ENCODE data around the gene GATC. TPM values are rescaled to one million over a fixed set of nuclear protein-coding genes. Genes with fewer than 3 reads are reported as not detected.
"Not testable (repeated sequence)": the region's sequence is repeated elsewhere in the genome, so short reads cannot be mapped to it uniquely, and the experiment has no call there.

GATC gene
- total RNA-seq, 1 donor from 2014 or later: 38.8 TPM

- Mint-ChIP-seq H3K36me3 (ENCODE audit: low read depth) (peaks cover 4% of the 10 kb centered on the region), H3K4me1 (ENCODE audit: low read depth) (no peaks in the 10 kb centered on the region), H3K4me3 (no peak overlapping the region), H3K27ac (no peak overlapping the region), H3K9me3 (no peaks in the 10 kb centered on the region), H3K27me3 (ENCODE audit: insufficient read depth) (no peaks in the 10 kb centered on the region)
- no peak for DNase-seq (ENCODE audit: low spot score)
- intact Hi-C loops (cut with micrococcal nuclease): no loop called here
Observed at GRCh38 chr12:120481022-120481767, 35.0 kb downstream of the GATC start.

- H3K9me3 Mint-ChIP-seq: no peaks in the 10 kb centered on the region
- peaks cover 6% of the 10 kb centered on the region for H3K36me3 Mint-ChIP-seq (ENCODE audit: low read depth)
- H3K4me1 Mint-ChIP-seq (ENCODE audit: low read depth): no peaks in the 10 kb centered on the region
- no peak overlapping the region for H3K4me3 Mint-ChIP-seq
- no peak overlapping the region for H3K27ac Mint-ChIP-seq
- intact Hi-C loops (cut with micrococcal nuclease): no loop called here
- no peak for DNase-seq (ENCODE audit: low spot score)
- H3K27me3 Mint-ChIP-seq (ENCODE audit: insufficient read depth): no peaks in the 10 kb centered on the region
Observed at GRCh38 chr12:120483621-120484020, 37.4 kb downstream of the GATC start.

- Mint-ChIP-seq H3K27me3 (ENCODE audit: insufficient read depth) (no peaks in the 10 kb centered on the region), H3K27ac (no peak overlapping the region), H3K9me3 (no peaks in the 10 kb centered on the region), H3K4me3 (no peak overlapping the region), H3K36me3 (ENCODE audit: low read depth) (peaks cover 6% of the 10 kb centered on the region), H3K4me1 (ENCODE audit: low read depth) (peaks cover 4% of the 10 kb centered on the region)
- intact Hi-C loops (cut with micrococcal nuclease): no loop called here
- no peak for DNase-seq (ENCODE audit: low spot score)
Observed at GRCh38 chr12:120485961-120486881, 40.0 kb downstream of the GATC start.

- H3K27ac Mint-ChIP-seq; H3K4me3 Mint-ChIP-seq; H3K9me3 Mint-ChIP-seq; intact Hi-C loops (cut with micrococcal nuclease); H3K27me3 Mint-ChIP-seq (ENCODE audit: insufficient read depth); H3K4me1 Mint-ChIP-seq (ENCODE audit: low read depth); H3K36me3 Mint-ChIP-seq (ENCODE audit: low read depth); DNase-seq (ENCODE audit: low spot score): not testable (repeated sequence)
Observed at GRCh38 chr12:120487552-120487951, 41.3 kb downstream of the GATC start.

- no peaks in the 10 kb centered on the region for H3K9me3 Mint-ChIP-seq
- H3K36me3 Mint-ChIP-seq (ENCODE audit: low read depth): peaks cover 3% of the 10 kb centered on the region
- no peak overlapping the region for H3K27ac Mint-ChIP-seq
- H3K27me3 Mint-ChIP-seq (ENCODE audit: insufficient read depth): no peaks in the 10 kb centered on the region
- no peak overlapping the region for H3K4me3 Mint-ChIP-seq
- DNase-seq (ENCODE audit: low spot score): no peak
- peaks cover 4% of the 10 kb centered on the region for H3K4me1 Mint-ChIP-seq (ENCODE audit: low read depth)
- intact Hi-C loops (cut with micrococcal nuclease): no loop called here
Observed at GRCh38 chr12:120488057-120488640, 41.9 kb downstream of the GATC start.

GRCh38 chr12:120489018-120489417 is 42.8 kb downstream of the GATC start:
- DNase-seq (ENCODE audit: low spot score): no peak
- no peaks in the 10 kb centered on the region for H3K9me3 Mint-ChIP-seq
- intact Hi-C loops (cut with micrococcal nuclease): no loop called here
- H3K36me3 Mint-ChIP-seq (ENCODE audit: low read depth): peaks cover 1% of the 10 kb centered on the region
- no peak overlapping the region for H3K27ac Mint-ChIP-seq
- H3K27me3 Mint-ChIP-seq (ENCODE audit: insufficient read depth): no peaks in the 10 kb centered on the region
- H3K4me1 Mint-ChIP-seq (ENCODE audit: low read depth): peaks cover 4% of the 10 kb centered on the region
- H3K4me3 Mint-ChIP-seq: no peak overlapping the region

- Mint-ChIP-seq H3K4me3 (no peak overlapping the region), H3K9me3 (no peaks in the 10 kb centered on the region), H3K27ac (no peak overlapping the region), H3K4me1 (ENCODE audit: low read depth) (peaks cover 12% of the 10 kb centered on the region), H3K27me3 (ENCODE audit: insufficient read depth) (no peaks in the 10 kb centered on the region), H3K36me3 (ENCODE audit: low read depth) (peaks cover 1% of the 10 kb centered on the region)
- DNase-seq (ENCODE audit: low spot score): no peak
- intact Hi-C loops (cut with micrococcal nuclease): no loop called here
Observed at GRCh38 chr12:120490325-120490724, 44.1 kb downstream of the GATC start.

GRCh38 chr12:120490833-120491512 is 44.7 kb downstream of the GATC start:
- no peaks in the 10 kb centered on the region for H3K27me3 Mint-ChIP-seq (ENCODE audit: insufficient read depth)
- H3K27ac Mint-ChIP-seq: no peak overlapping the region
- no peaks in the 10 kb centered on the region for H3K9me3 Mint-ChIP-seq
- peaks cover 1% of the 10 kb centered on the region for H3K36me3 Mint-ChIP-seq (ENCODE audit: low read depth)
- H3K4me1 Mint-ChIP-seq (ENCODE audit: low read depth): peaks cover 14% of the 10 kb centered on the region
- intact Hi-C loops (cut with micrococcal nuclease): no loop called here
- no peak for DNase-seq (ENCODE audit: low spot score)
- no peak overlapping the region for H3K4me3 Mint-ChIP-seq

- Mint-ChIP-seq H3K4me1 (ENCODE audit: low read depth) (peaks cover 36% of the 10 kb centered on the region), H3K4me3 (peak overlapping the region; percentile 99), H3K27ac (peak overlapping the region; percentile 83), H3K27me3 (ENCODE audit: insufficient read depth) (no peaks in the 10 kb centered on the region), H3K36me3 (ENCODE audit: low read depth) (peaks cover 26% of the 10 kb centered on the region), H3K9me3 (no peaks in the 10 kb centered on the region)
- DNase-seq (ENCODE audit: low spot score): peak; percentile 1
- intact Hi-C loops (cut with micrococcal nuclease): loop anchor here (1.0 to 5.0 kb wide), 4 partner anchors 26 to 203 kb away; partner anchors contain the start of genes POP5, RNU4-1, RNU4-2 and SRSF9
Observed at GRCh38 chr12:120495186-120495730, 49.0 kb downstream of the GATC start.

- Mint-ChIP-seq H3K36me3 (ENCODE audit: low read depth) (peaks cover 29% of the 10 kb centered on the region), H3K4me1 (ENCODE audit: low read depth) (peaks cover 37% of the 10 kb centered on the region)
Observed at GRCh38 chr12:120495731-120496412, 49.6 kb downstream of the GATC start, which contains the start of gene DYNLL1. TSS of gene DYNLL1 (plus strand) at chr12:120496113. CDS start at chr12:120496422, 309 bp downstream.

GRCh38 chr12:120496413-120497340 is 50.4 kb downstream of the GATC start:
- Mint-ChIP-seq H3K36me3 (ENCODE audit: low read depth) (peaks cover 29% of the 10 kb centered on the region), H3K27me3 (ENCODE audit: insufficient read depth) (no peaks in the 10 kb centered on the region), H3K27ac (peak overlapping the region; percentile 89), H3K4me3 (peak overlapping the region; percentile 99), H3K4me1 (ENCODE audit: low read depth) (peaks cover 37% of the 10 kb centered on the region), H3K9me3 (no peaks in the 10 kb centered on the region)
- intact Hi-C loops (cut with micrococcal nuclease): loop anchor here (1.0 to 5.0 kb wide), 9 partner anchors 33 to 856 kb away; partner anchors contain the start of genes ANAPC5, COQ5, GATC and RNF10
- DNase-seq (ENCODE audit: low spot score): peak; percentile 12

More at GRCh38 chr12:120495731-120496412, 49.6 kb downstream of the GATC start, which contains the start of gene DYNLL1:
- Mint-ChIP-seq H3K9me3 (no peaks in the 10 kb centered on the region), H3K4me3 (peak within 1 kb of the TSS; percentile 99), H3K27me3 (ENCODE audit: insufficient read depth) (no peaks in the 10 kb centered on the region), H3K27ac (peak within 1 kb of the TSS; percentile 89)
- DNase-seq (ENCODE audit: low spot score): peak; percentile 98
- intact Hi-C loops (cut with micrococcal nuclease): loop anchor here (1.0 to 5.0 kb wide), 11 partner anchors 27 to 856 kb away; partner anchors contain the start of genes ANAPC5, COQ5, GATC and POP5
